ENCODE results near the gene TP53I11. TPM values are rescaled to one million over a fixed set of nuclear protein-coding genes. Genes with fewer than 3 reads are reported as not detected.

TP53I11 gene
- total and polyA plus RNA-seq, 9 of the 15 experiments (the other 6 are each of a cell fraction or from before 2014, with no cell fraction given): 0.14 to 2.5 (median 1.2) TPM; not detected in 2

Other genes with a start within 250 kb of the TP53I11 start
- gene TSPAN18, start 223.9 kb downstream of the TP53I11 start, total RNA-seq (2014; rRNA removed): 0.20 TPM in 1 of 2 replicates, not detected in the other
- gene TSPAN18, start 223.9 kb downstream of the TP53I11 start, total RNA-seq (2014; rRNA removed; fragmentation: Illumina TruSeq; extraction: Trizol): 0.10 and 0.22 TPM in 2 replicates
- gene TSPAN18, start 223.9 kb downstream of the TP53I11 start, total RNA-seq (2015; rRNA removed; fragmentation: Illumina TruSeq; extraction: Trizol): 0.22 and 0.26 TPM in 2 replicates
- 0.35 and 0.60 TPM in 2 replicates for gene TSPAN18, start 223.9 kb downstream of the TP53I11 start, total RNA-seq (2021)
- gene TSPAN18, start 223.9 kb downstream of the TP53I11 start, polyA plus RNA-seq (2011; rRNA removed): 0.12 TPM in 1 of 2 replicates, not detected in the other
- 0.34 and 0.61 TPM in 2 replicates for gene TSPAN18, start 223.9 kb downstream of the TP53I11 start, polyA plus RNA-seq (2014; fragmentation: Illumina TruSeq; extraction: Trizol)
- gene TSPAN18, start 223.9 kb downstream of the TP53I11 start, polyA plus RNA-seq (2014; fragmentation: Nextera tagmentation; extraction: Ambion mirVana): not detected
- 0.17 and 0.59 TPM in 2 replicates for gene TSPAN18, start 223.9 kb downstream of the TP53I11 start, polyA plus RNA-seq (2014; rRNA removed)
- 0.14 and 0.41 TPM in 2 replicates for gene PRDM11, start 195.8 kb upstream of the TP53I11 start, total RNA-seq (2014; rRNA removed)
- 0.13 and 0.22 TPM in 2 replicates for gene PRDM11, start 195.8 kb upstream of the TP53I11 start, total RNA-seq (2014; rRNA removed; fragmentation: Illumina TruSeq; extraction: Trizol)
- 0.36 and 0.53 TPM in 2 replicates for gene PRDM11, start 195.8 kb upstream of the TP53I11 start, total RNA-seq (2015; rRNA removed; fragmentation: Illumina TruSeq; extraction: Trizol)
- gene PRDM11, start 195.8 kb upstream of the TP53I11 start, total RNA-seq (2021): 0.78 and 1.1 TPM in 2 replicates
- 0.29 and 0.50 TPM in 2 replicates for gene PRDM11, start 195.8 kb upstream of the TP53I11 start, polyA plus RNA-seq (2011; rRNA removed)
- 0.57 and 0.74 TPM in 2 replicates for gene PRDM11, start 195.8 kb upstream of the TP53I11 start, polyA plus RNA-seq (2014; fragmentation: Illumina TruSeq; extraction: Trizol)
- under 1 TPM; 0.01 to 0.03 TPM for gene PRDM11, start 195.8 kb upstream of the TP53I11 start, polyA plus RNA-seq (2014; fragmentation: Nextera tagmentation; extraction: Ambion mirVana)
- 0.23 and 0.38 TPM in 2 replicates for gene PRDM11, start 195.8 kb upstream of the TP53I11 start, polyA plus RNA-seq (2014; rRNA removed)

Measured in K562 (cell line).